Epithelial cell of proximal tubule (primary cell): ENCODE measurements around the gene FGD5. TPM values are rescaled to one million over a fixed set of nuclear protein-coding genes. Genes with fewer than 3 reads are reported as not detected.

ENCODE experiments used
- DNase-seq: peaks from one replicate; pipeline ENCODE4 v3.0.0-alpha.2; 2011; ENCODE audit warnings: low read depth
- H3K4me3 ChIP-seq: 2 replicates; pipeline ENCODE4 v1.5.1; 2011; ENCODE audit warnings: low read depth, mild to moderate bottlenecking, low read length
- total RNA-seq: library from RNA; depleted of rRNA; stranded (reverse); fragments of >200 nt; gene quantifications from 2 replicates; pipeline ENCODE4 v1.2.3, GENCODE V29; 2015
- TF ChIP-seq, protein P1 (sequence below): conservative IDR thresholded peaks from 2 replicates; pipeline ENCODE4 v1.5.1; 2012; ENCODE audit warnings: low read depth, mild to moderate bottlenecking, low read length

Gene FGD5
- total RNA-seq, 1 donor from 2014 or later = 0.06 TPM

DNA sequence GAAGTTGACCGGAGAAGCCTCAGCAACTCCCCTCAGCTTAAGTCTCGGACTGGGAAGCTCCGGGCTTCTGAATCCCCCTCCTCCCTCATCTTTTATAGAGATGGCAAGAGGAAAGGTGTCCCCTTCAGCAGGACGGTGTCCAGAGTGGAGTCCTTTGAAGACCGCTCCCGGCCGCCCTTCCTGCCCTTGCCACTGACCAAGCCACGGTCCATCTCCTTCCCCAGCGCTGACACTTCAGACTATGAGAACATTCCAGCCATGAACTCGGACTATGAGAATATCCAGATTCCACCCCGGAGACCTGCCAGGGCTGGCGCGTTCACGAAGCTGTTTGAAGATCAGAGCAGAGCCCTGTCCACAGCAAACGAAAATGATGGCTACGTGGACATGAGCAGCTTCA lies 2.4 kb downstream of the FGD5 start:
- DNase-seq = no peak
- TF ChIP-seq, protein P1, sequence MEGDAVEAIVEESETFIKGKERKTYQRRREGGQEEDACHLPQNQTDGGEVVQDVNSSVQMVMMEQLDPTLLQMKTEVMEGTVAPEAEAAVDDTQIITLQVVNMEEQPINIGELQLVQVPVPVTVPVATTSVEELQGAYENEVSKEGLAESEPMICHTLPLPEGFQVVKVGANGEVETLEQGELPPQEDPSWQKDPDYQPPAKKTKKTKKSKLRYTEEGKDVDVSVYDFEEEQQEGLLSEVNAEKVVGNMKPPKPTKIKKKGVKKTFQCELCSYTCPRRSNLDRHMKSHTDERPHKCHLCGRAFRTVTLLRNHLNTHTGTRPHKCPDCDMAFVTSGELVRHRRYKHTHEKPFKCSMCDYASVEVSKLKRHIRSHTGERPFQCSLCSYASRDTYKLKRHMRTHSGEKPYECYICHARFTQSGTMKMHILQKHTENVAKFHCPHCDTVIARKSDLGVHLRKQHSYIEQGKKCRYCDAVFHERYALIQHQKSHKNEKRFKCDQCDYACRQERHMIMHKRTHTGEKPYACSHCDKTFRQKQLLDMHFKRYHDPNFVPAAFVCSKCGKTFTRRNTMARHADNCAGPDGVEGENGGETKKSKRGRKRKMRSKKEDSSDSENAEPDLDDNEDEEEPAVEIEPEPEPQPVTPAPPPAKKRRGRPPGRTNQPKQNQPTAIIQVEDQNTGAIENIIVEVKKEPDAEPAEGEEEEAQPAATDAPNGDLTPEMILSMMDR = no peak
- H3K4me3 ChIP-seq = no peak overlapping the region

DNA sequence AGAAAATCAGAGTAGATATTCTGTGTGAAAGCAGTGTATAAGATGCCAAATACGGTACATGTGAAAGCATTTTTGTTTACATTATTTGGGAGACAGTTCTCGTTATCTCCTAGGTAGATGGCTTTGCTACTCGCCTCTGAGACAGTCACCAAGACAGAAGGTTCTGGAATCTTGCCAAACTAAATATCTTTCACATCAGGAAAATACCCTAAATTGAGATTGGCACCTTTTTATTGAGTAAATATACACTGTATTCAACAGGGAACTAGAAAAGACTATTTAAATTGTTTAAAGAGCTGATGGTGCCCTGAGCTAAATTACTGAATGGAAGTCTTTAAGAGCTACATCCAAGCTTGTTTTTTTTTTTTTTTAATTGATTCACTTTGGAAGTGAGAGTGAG lies 3.4 kb downstream of the FGD5 start:
- no peak for DNase-seq
- no peak overlapping the region for H3K4me3 ChIP-seq
- TF ChIP-seq, protein P1 = no peak

DNA sequence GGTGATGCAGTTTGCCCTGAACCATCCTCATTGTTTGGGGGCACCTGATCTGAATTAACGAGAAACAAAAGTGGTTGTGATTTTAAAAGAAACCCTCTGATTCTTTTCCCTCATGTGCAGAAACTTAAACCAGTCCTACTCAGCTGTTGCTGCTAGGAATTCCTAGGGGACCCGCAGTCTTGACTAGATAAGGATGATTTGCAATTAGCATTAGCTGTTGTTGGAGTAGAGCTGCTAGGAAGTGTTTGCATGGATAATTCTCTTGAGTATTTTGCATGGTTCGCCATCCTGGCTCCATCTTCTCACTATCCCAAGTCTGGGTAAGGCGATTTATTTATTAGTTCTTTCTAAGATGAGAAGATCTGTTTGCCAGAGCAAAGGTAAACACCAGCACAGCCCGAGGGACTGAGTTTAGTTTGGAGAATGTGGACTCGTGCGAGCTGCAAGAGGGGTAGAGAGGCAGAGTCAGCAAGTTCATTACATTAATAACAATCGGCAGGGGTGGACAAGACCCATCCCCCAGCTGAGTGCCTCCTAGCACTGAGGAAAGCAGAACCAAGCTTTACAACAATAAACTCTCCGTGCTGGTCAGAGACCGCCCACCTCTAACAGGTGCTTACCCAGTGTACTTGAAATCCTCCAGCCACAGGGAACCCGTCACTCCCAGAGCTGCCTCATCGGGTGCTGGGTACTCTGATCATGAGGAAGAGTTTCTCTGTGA lies 4.1 kb downstream of the FGD5 start:
- TF ChIP-seq, protein P1 = no peak
- no peak for DNase-seq
- no peak overlapping the region for H3K4me3 ChIP-seq

DNA sequence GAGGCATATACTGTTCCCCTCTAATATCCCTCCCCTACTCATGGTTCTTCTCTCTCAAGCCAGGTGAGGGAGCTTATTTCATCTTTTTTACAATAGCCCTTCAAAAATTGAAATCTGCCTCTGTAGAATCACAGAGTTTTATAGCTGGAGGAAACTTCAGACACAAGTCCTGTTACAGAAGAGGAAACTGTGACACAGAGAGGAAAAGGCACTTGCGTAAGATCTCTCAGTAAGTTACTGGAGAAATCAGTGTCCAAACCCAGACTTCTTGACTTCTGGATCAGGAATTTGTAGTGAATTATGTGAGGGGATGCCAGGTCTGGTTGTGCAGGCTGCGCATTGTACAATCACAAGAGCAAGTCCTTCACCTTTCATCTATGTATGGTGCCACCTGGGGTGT lies 4.6 kb downstream of the FGD5 start:
- no peak overlapping the region for H3K4me3 ChIP-seq
- DNase-seq = no peak
- TF ChIP-seq, protein P1 = no peak

DNA sequence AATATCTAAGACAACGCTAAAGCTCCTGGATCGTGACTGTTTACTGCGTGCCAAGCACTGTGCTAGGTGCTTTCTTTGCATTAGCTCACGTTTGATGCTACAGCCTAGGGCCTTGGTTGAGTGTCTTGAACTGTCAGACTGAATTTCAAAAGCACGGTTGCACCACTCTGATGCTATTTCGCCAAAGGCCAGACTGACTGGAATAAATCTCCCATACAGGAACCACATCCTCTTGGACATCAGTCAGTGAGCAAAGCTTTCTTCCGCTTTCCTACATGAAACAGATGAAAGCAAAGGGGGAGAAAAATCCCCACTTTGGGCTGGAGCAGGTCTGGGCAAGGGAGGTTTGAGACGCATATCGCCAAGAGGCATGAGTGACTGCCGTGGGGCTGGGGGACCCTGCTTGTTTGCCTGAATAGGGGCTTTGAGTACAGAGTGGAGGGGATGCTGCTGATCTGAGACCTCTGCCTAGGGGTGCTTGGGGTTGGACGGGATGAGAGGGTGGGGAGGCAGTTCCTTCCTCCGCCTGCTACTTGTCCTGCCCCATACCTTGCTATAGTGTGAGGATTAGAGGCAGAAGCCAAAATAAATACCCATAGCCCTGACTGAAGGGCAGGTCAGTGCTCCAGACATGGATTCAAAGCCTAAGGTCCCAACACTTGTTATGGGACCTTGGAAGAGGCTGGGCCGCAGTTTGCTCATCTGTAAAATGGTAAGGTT lies 5.3 kb downstream of the FGD5 start:
- no peak for DNase-seq
- TF ChIP-seq, protein P1 = no peak
- H3K4me3 ChIP-seq = no peak overlapping the region

DNA sequence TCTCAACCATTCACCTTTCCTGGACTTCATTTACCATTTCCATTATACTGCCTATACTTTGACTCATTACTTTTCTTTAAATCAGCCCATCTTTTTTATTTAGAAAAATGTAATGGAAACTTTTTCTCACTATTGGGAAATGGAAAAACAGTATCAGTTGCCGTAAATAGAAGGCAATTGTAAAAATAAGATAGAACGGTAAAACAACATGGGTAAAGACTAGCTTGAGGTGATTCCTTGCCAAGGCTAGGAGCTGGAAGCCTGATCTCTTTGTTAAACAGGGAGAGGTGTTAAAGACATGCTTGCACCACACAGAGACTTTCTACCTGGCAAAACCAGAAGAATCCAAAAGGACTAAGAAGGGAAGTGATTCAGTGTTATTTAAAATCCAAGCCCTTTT lies 5.9 kb downstream of the FGD5 start:
- no peak for DNase-seq
- TF ChIP-seq, protein P1 = no peak
- H3K4me3 ChIP-seq = no peak overlapping the region

DNA sequence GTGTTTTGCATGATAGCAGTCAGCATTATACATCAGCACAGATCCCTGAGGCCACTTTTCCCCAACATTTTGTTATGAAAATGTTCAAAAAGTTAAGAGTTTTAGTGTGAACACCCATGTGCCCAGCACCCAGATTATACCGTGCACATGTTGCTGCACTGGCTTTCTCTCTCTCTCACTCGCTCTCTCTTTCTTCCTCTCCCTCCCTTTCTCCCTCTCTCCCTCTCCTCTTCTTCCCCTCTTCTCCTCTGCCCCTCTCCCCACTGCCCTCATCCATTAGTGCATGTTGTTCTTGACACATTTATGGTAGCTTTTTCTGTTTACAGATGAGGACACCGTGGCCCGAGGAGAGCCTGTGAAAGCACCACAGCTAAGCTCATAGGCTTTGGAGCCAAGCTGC lies 7.3 kb downstream of the FGD5 start:
- TF ChIP-seq, protein P1 = no peak
- no peak for DNase-seq
- H3K4me3 ChIP-seq = no peak overlapping the region
